ENCODE results near the gene PCF11. TPM values are rescaled to one million over a fixed set of nuclear protein-coding genes. Genes with fewer than 3 reads are reported as not detected.

Gene PCF11
- total and polyA plus RNA-seq, 2 of the 13 experiments (the other 11 are each of a cell fraction or from before 2014, with no cell fraction given), result 40.3 to 47.7 TPM

DNA sequence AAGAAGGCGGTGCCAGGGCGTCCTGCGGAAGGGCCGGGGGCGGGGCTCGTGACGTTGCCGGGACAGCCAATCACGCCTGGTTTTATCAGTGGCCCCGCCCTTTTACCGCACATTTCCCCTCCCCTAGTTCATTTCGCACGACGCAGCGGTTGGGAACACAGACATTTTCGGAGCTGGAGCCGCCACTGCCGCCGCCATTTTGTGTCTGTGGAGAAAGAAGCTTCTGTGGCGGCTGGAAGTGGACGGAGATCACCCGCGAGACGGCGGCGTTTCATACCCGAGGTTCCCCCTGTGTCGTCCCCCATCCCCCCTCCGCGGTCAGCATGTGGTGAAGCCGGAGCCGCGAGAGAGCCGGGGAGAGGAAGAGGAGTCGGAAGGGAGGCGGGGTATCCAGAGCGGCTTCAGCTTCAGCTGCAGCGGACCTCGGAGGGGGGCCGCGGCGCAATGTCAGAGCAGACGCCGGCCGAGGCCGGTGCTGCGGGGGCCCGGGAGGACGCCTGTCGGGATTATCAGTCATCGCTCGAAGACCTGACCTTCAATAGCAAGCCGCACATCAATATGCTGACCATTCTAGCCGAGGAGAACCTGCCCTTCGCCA lies at the start of gene PCF11 (continued):
- TF ChIP-seq, protein P1, sequence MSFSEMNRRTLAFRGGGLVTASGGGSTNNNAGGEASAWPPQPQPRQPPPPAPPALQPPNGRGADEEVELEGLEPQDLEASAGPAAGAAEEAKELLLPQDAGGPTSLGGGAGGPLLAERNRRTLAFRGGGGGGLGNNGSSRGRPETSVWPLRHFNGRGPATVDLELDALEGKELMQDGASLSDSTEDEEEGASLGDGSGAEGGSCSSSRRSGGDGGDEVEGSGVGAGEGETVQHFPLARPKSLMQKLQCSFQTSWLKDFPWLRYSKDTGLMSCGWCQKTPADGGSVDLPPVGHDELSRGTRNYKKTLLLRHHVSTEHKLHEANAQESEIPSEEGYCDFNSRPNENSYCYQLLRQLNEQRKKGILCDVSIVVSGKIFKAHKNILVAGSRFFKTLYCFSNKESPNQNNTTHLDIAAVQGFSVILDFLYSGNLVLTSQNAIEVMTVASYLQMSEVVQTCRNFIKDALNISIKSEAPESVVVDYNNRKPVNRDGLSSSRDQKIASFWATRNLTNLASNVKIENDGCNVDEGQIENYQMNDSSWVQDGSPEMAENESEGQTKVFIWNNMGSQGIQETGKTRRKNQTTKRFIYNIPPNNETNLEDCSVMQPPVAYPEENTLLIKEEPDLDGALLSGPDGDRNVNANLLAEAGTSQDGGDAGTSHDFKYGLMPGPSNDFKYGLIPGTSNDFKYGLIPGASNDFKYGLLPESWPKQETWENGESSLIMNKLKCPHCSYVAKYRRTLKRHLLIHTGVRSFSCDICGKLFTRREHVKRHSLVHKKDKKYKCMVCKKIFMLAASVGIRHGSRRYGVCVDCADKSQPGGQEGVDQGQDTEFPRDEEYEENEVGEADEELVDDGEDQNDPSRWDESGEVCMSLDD (CRISPR knock-in tag; IDR thresholded peaks at IDR 0.05; ENCODE audit: borderline replicate concordance), result no peak
- TF ChIP-seq SETDB1 (CRISPR knock-in tag; IDR thresholded peaks at IDR 0.05; ENCODE audit: borderline replicate concordance), result no peak
- TF ChIP-seq SSRP1 (CRISPR knock-in tag; IDR thresholded peaks at IDR 0.05), result no peak; the same call in 1 of the 2 replicates
- TF ChIP-seq ELF1 (CRISPR knock-in tag; IDR thresholded peaks at IDR 0.05), result peak; percentile 56
- peak; percentile 91 for TF ChIP-seq KLF11 (CRISPR knock-in tag; IDR thresholded peaks at IDR 0.05)
- TF ChIP-seq RBM22 (optimal IDR thresholded peaks at IDR 0.05; ENCODE audit: low read length), result no peak
- 0 out of 2 replicates have a peak, but pooled peaks have one; percentile 2 for TF ChIP-seq HNF4A (CRISPR knock-in tag; IDR thresholded peaks at IDR 0.05)
- no peak for TF ChIP-seq ZNF839 (CRISPR knock-in tag; IDR thresholded peaks at IDR 0.05; ENCODE audit: borderline replicate concordance)
- peak; percentile 85 for TF ChIP-seq SAP130 (CRISPR knock-in tag; IDR thresholded peaks at IDR 0.05; ENCODE audit: low read depth)
- TF ChIP-seq RFX1 (IDR thresholded peaks at IDR 0.05), result no peak
- TF ChIP-seq ATRX (CRISPR knock-in tag; IDR thresholded peaks at IDR 0.05; ENCODE audit: borderline replicate concordance), result no peak
- TF ChIP-seq KDM6A (CRISPR knock-in tag; IDR thresholded peaks at IDR 0.05; ENCODE audit: low read depth), result no peak
- no peak for TF ChIP-seq ZNF724P (CRISPR knock-in tag; IDR thresholded peaks at IDR 0.05; ENCODE audit: borderline replicate concordance)
- no peak for TF ChIP-seq ZNF619 (CRISPR knock-in tag; IDR thresholded peaks at IDR 0.05)
- TF ChIP-seq ZNF24 (IDR thresholded peaks at IDR 0.05), result no peak
- TF ChIP-seq NCOA1 (CRISPR knock-in tag; IDR thresholded peaks at IDR 0.05), result no peak
- peak; percentile 29; the same call in 1 of the 2 replicates for TF ChIP-seq CREM (IDR thresholded peaks at IDR 0.05)
- no peak for TF ChIP-seq CREM (CRISPR knock-in tag; IDR thresholded peaks at IDR 0.05)
- TF ChIP-seq, protein P2, sequence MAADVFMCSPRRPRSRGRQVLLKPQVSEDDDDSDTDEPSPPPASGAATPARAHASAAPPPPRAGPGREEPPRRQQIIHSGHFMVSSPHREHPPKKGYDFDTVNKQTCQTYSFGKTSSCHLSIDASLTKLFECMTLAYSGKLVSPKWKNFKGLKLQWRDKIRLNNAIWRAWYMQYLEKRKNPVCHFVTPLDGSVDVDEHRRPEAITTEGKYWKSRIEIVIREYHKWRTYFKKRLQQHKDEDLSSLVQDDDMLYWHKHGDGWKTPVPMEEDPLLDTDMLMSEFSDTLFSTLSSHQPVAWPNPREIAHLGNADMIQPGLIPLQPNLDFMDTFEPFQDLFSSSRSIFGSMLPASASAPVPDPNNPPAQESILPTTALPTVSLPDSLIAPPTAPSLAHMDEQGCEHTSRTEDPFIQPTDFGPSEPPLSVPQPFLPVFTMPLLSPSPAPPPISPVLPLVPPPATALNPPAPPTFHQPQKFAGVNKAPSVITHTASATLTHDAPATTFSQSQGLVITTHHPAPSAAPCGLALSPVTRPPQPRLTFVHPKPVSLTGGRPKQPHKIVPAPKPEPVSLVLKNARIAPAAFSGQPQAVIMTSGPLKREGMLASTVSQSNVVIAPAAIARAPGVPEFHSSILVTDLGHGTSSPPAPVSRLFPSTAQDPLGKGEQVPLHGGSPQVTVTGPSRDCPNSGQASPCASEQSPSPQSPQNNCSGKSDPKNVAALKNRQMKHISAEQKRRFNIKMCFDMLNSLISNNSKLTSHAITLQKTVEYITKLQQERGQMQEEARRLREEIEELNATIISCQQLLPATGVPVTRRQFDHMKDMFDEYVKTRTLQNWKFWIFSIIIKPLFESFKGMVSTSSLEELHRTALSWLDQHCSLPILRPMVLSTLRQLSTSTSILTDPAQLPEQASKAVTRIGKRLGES (CRISPR knock-in tag; IDR thresholded peaks at IDR 0.05; ENCODE audit: borderline replicate concordance), result no peak
- no peak for TF ChIP-seq CEBPG (CRISPR knock-in tag; IDR thresholded peaks at IDR 0.05)
- TF ChIP-seq MIXL1 (CRISPR knock-in tag; IDR thresholded peaks at IDR 0.05), result no peak
- peak; percentile 80; the same call in 1 of the 2 replicates for TF ChIP-seq GTF2F1 (IDR thresholded peaks at IDR 0.05; ENCODE audit: low read length)
- TF ChIP-seq POLR2G (IDR thresholded peaks at IDR 0.05; ENCODE audit: low read depth, low read length), result peak; percentile 96
